ENCODE measurements around the gene ELAPOR1. TPM values are rescaled to one million over a fixed set of nuclear protein-coding genes. Genes with fewer than 3 reads are reported as not detected.

Gene ELAPOR1
- total RNA-seq, 6 experiments from 2014 or later = 0.38 to 2.6 (median 2.0) TPM

- no peaks in the 10 kb centered on the region for H3K36me3 Mint-ChIP-seq (ENCODE audit: low read depth)
- no peak for TF ChIP-seq CTCF (IDR thresholded peaks at IDR 0.05)
- no peaks in the 10 kb centered on the region for H3K9me3 Mint-ChIP-seq
- no peak overlapping the region for H3K27ac Mint-ChIP-seq
- no peaks in the 10 kb centered on the region; the same call in 1 of the 2 replicates for H3K27me3 Mint-ChIP-seq (ENCODE audit: insufficient read depth)
- peaks cover 37% of the 10 kb centered on the region for H3K4me1 Mint-ChIP-seq (ENCODE audit: low read depth)
- no peak for DNase-seq
- no peak overlapping the region for H3K4me3 Mint-ChIP-seq
Observed at GRCh38 chr1:109159326-109159725, 45.4 kb downstream of the ELAPOR1 start.

- no peak for TF ChIP-seq CTCF (IDR thresholded peaks at IDR 0.05)
Observed at GRCh38 chr1:109160071-109160840, 46.3 kb downstream of the ELAPOR1 start.

GRCh38 chr1:109161858-109162606, 48.1 kb downstream of the ELAPOR1 start:
- no peaks in the 10 kb centered on the region for H3K9me3 Mint-ChIP-seq
- H3K27me3 Mint-ChIP-seq (ENCODE audit: insufficient read depth) = no peaks in the 10 kb centered on the region; the same call in 1 of the 2 replicates
- H3K4me1 Mint-ChIP-seq (ENCODE audit: low read depth) = peaks cover 44% of the 10 kb centered on the region
- no peaks in the 10 kb centered on the region for H3K36me3 Mint-ChIP-seq (ENCODE audit: low read depth)
- no peak for TF ChIP-seq CTCF (IDR thresholded peaks at IDR 0.05)
- peak overlapping the region; percentile 80 for H3K27ac Mint-ChIP-seq
- peak; percentile 94 for DNase-seq
- peak overlapping the region; percentile 71 for H3K4me3 Mint-ChIP-seq

More at GRCh38 chr1:109160071-109160840, 46.3 kb downstream of the ELAPOR1 start:
- peaks cover 42% of the 10 kb centered on the region for H3K4me1 Mint-ChIP-seq (ENCODE audit: low read depth)
- H3K36me3 Mint-ChIP-seq (ENCODE audit: low read depth) = no peaks in the 10 kb centered on the region
- H3K4me3 Mint-ChIP-seq = no peak overlapping the region
- no peak overlapping the region for H3K27ac Mint-ChIP-seq
- DNase-seq = no peak
- H3K27me3 Mint-ChIP-seq (ENCODE audit: insufficient read depth) = no peaks in the 10 kb centered on the region; the same call in 1 of the 2 replicates
- H3K9me3 Mint-ChIP-seq = no peaks in the 10 kb centered on the region

GRCh38 chr1:109162626-109163025, 48.7 kb downstream of the ELAPOR1 start:
- peaks cover 48% of the 10 kb centered on the region for H3K4me1 Mint-ChIP-seq (ENCODE audit: low read depth)
- peak overlapping the region; percentile 71; the same call in 1 of the 2 replicates for H3K4me3 Mint-ChIP-seq
- H3K27me3 Mint-ChIP-seq (ENCODE audit: insufficient read depth) = no peaks in the 10 kb centered on the region; the same call in 1 of the 2 replicates
- no peaks in the 10 kb centered on the region for H3K36me3 Mint-ChIP-seq (ENCODE audit: low read depth)
- DNase-seq = no peak
- peak overlapping the region; percentile 80 for H3K27ac Mint-ChIP-seq
- H3K9me3 Mint-ChIP-seq = no peaks in the 10 kb centered on the region
- TF ChIP-seq CTCF (IDR thresholded peaks at IDR 0.05) = no peak

- peaks cover 57% of the 10 kb centered on the region for H3K4me1 Mint-ChIP-seq (ENCODE audit: low read depth)
- no peaks in the 10 kb centered on the region for H3K36me3 Mint-ChIP-seq (ENCODE audit: low read depth)
- no peak for DNase-seq
- no peak overlapping the region for H3K27ac Mint-ChIP-seq
- no peak overlapping the region for H3K4me3 Mint-ChIP-seq
- H3K9me3 Mint-ChIP-seq = no peaks in the 10 kb centered on the region
- no peaks in the 10 kb centered on the region for H3K27me3 Mint-ChIP-seq (ENCODE audit: insufficient read depth)
- TF ChIP-seq CTCF (IDR thresholded peaks at IDR 0.05) = no peak
Observed at GRCh38 chr1:109163551-109163950, 49.6 kb downstream of the ELAPOR1 start.

Other genes starting within 250 kb of the ELAPOR1 start
- gene GPSM2, start 237.1 kb upstream of the ELAPOR1 start, total RNA-seq (2021; fragmentation: NEBNext Ultra II Directional; extraction: Animal tissue kit (Norgen Biotek cat#: 25700)) = 10 to 100 TPM; 10.3 to 21.8 (median 19.0) TPM
- gene CLCC1, start 150.6 kb upstream of the ELAPOR1 start, total RNA-seq (2021; fragmentation: NEBNext Ultra II Directional; extraction: Animal tissue kit (Norgen Biotek cat#: 25700)) = 10 to 100 TPM; 35.4 to 41.2 (median 38.7) TPM
- 10 to 100 TPM; 13.8 to 18.2 (median 17.5) TPM for gene WDR47, start 72.0 kb upstream of the ELAPOR1 start, total RNA-seq (2021; fragmentation: NEBNext Ultra II Directional; extraction: Animal tissue kit (Norgen Biotek cat#: 25700))
- gene TAF13, start 38.1 kb upstream of the ELAPOR1 start, total RNA-seq (2021; fragmentation: NEBNext Ultra II Directional; extraction: Animal tissue kit (Norgen Biotek cat#: 25700)) = 100 to 1,000 TPM in 5 of 6 experiments, 10 to 100 TPM in 1; 94.3 to 150 (median 106) TPM
- 10 to 100 TPM; 48.0 to 58.6 (median 53.5) TPM for gene TMEM167B, start 23.4 kb upstream of the ELAPOR1 start, total RNA-seq (2021; fragmentation: NEBNext Ultra II Directional; extraction: Animal tissue kit (Norgen Biotek cat#: 25700))
- gene SARS1, start 99.8 kb downstream of the ELAPOR1 start, total RNA-seq (2021; fragmentation: NEBNext Ultra II Directional; extraction: Animal tissue kit (Norgen Biotek cat#: 25700)) = 100 to 1,000 TPM; 165 to 194 (median 176) TPM
- 1 to 10 TPM; 1.2 to 1.7 (median 1.4) TPM for gene CELSR2, start 135.4 kb downstream of the ELAPOR1 start, total RNA-seq (2021; fragmentation: NEBNext Ultra II Directional; extraction: Animal tissue kit (Norgen Biotek cat#: 25700))
- gene PSRC1, start 169.0 kb downstream of the ELAPOR1 start, total RNA-seq (2021; fragmentation: NEBNext Ultra II Directional; extraction: Animal tissue kit (Norgen Biotek cat#: 25700)) = 10 to 100 TPM; 17.0 to 33.1 (median 30.4) TPM
- not detected for gene MYBPHL, start 192.9 kb downstream of the ELAPOR1 start, total RNA-seq (2021; fragmentation: NEBNext Ultra II Directional; extraction: Animal tissue kit (Norgen Biotek cat#: 25700))